PC-3 (cell line): ENCODE results near the gene SYT1. TPM values are rescaled to one million over a fixed set of nuclear protein-coding genes. Genes with fewer than 3 reads are reported as not detected.

Source experiments
- ATAC-seq: fragments of 200-7000 bp; cut with Tn5 transposase; 2 replicates; pipeline ENCODE4 v1.9.1; 2020; ENCODE audit warnings: mild to moderate bottlenecking, moderate library complexity
- BruUV-seq: library from RNA; stranded (reverse); fragments of 400-500 nt; replicated peaks from 2 replicates; lab custom pipeline; 2021; lab: Mats Ljungman, UMichigan
- CTCF ChIA-PET: fragments of 300-600 bp; sonication (Branson Sonifier 250); formaldehyde crosslinking; loops from one replicate; lab custom pipeline; 2022; ENCODE audit warnings: antibody characterized with exemption; lab: Charles Lee
- POLR2A ChIA-PET: fragments of 300-600 bp; sonication (Branson Sonifier 250); formaldehyde crosslinking; loops from one replicate; lab custom pipeline; 2022; ENCODE audit warnings: antibody characterized with exemption; ENCODE audit not compliant: unreplicated experiment; lab: Charles Lee
- DNase-seq: peaks from one replicate; pipeline ENCODE4 v3.0.0-alpha.2; 2015
- H2AFZ ChIP-seq: fragments of 300-600 bp; sonication (generic); 2 replicates; pipeline ENCODE4 v1.6.0; 2016; ENCODE audit warnings: antibody characterized with exemption, low read length
- H3F3A ChIP-seq: fragments of 300-600 bp; sonication (generic); one replicate; pipeline ENCODE4 v1.6.0; 2017; ENCODE audit warnings: antibody characterized with exemption, low read length, control low read depth, mild to moderate bottlenecking; ENCODE audit not compliant: unreplicated experiment
- H3K27ac ChIP-seq: fragments of 300-600 bp; sonication (generic); 2 replicates; pipeline ENCODE4 v1.5.1; 2016; ENCODE audit warnings: mild to moderate bottlenecking, low read length
- H3K27me3 ChIP-seq: fragments of 300-600 bp; sonication (generic); 2 replicates; pipeline ENCODE4 v1.6.1; 2016; ENCODE audit warnings: low read length, mixed read lengths
- H3K36me3 ChIP-seq: fragments of 300-600 bp; sonication (generic); 2 replicates; pipeline ENCODE4 v1.6.1; 2016; ENCODE audit warnings: low read depth, mixed run types, low read length, mixed read lengths
- H3K4me1 ChIP-seq: fragments of 300-600 bp; sonication (generic); 2 replicates; pipeline ENCODE4 v1.5.1; 2016; ENCODE audit warnings: low read length; ENCODE audit not compliant: insufficient read depth
- H3K4me2 ChIP-seq: fragments of 300-600 bp; sonication (generic); 2 replicates; pipeline ENCODE4 v1.6.0; 2016; ENCODE audit warnings: low read length
- H3K4me3 ChIP-seq: fragments of 300-600 bp; sonication (generic); 2 replicates; pipeline ENCODE4 v1.5.1; 2016; ENCODE audit warnings: mild to moderate bottlenecking, low read length, mixed read lengths
- H3K79me2 ChIP-seq: fragments of 300-600 bp; sonication (generic); 2 replicates; pipeline ENCODE4 v1.6.1; 2017; ENCODE audit warnings: low read length, mixed read lengths
- H3K9ac ChIP-seq: fragments of 300-600 bp; sonication (generic); 2 replicates; pipeline ENCODE4 v1.6.0; 2016; ENCODE audit warnings: mild to moderate bottlenecking, low read length
- H3K9me2 ChIP-seq: fragments of 300-600 bp; sonication (generic); replicated peaks from 2 replicates; pipeline ENCODE4 v1.6.1; 2016; ENCODE audit warnings: mixed run types, low read length, mixed read lengths
- H3K9me3 ChIP-seq: fragments of 300-600 bp; sonication (generic); 2 replicates; pipeline ENCODE4 v1.6.1; 2016; ENCODE audit warnings: low read length, mixed read lengths
- H4K20me1 ChIP-seq: fragments of 300-600 bp; sonication (generic); 2 replicates; pipeline ENCODE4 v1.6.1; 2016; ENCODE audit warnings: low read length, mixed read lengths
- CTCF ChIP-seq: fragments of 300-600 bp; sonication (generic); conservative IDR thresholded peaks from 2 replicates; pipeline ENCODE4 v1.5.1; 2017; ENCODE audit warnings: antibody characterized with exemption, low read depth, mild to moderate bottlenecking, low read length
- EZH2 ChIP-seq: fragments of 300-600 bp; sonication (generic); IDR thresholded peaks from one replicate; pipeline ENCODE4 v1.6.1; 2017; ENCODE audit warnings: antibody characterized with exemption, mild to moderate bottlenecking, low read length; ENCODE audit not compliant: unreplicated experiment
- EZH2phosphoT487 ChIP-seq: fragments of 300-600 bp; sonication (generic); IDR thresholded peaks from 2 replicates; pipeline ENCODE4 v1.6.1; 2018; ENCODE audit warnings: mild to moderate bottlenecking, antibody characterized with exemption, low read length, borderline replicate concordance
- intact Hi-C: fragments of 100-400 bp; cut with micrococcal nuclease; formaldehyde crosslinking; loops from 2 replicates; pipeline ENCODE4 v1.9.0; 2023
- total RNA-seq: library from RNA; depleted of rRNA; stranded (reverse); fragments of >200 nt; gene quantifications from 2 replicates; pipeline ENCODE4 v1.2.3, GENCODE V29; 2014

SYT1 gene
- total RNA-seq, 1 experiment from 2014 or later = 0.51 TPM

GRCh38 chr12:79295572-79295971, 431.0 kb downstream of the SYT1 start:
- no peaks in the 10 kb centered on the region for H3K27me3 ChIP-seq
- ChIA-PET CTCF (no interaction called here), POLR2A (no interaction called here)
- intact Hi-C loops = no loop called here
- H3F3A ChIP-seq = no peaks in the 10 kb centered on the region
- no peaks in the 10 kb centered on the region for H3K9me3 ChIP-seq
- H2AFZ ChIP-seq = no peak overlapping the region
- no peak overlapping the region for H3K4me3 ChIP-seq
- no peaks in the 10 kb centered on the region for H4K20me1 ChIP-seq
- H3K4me1 ChIP-seq = peaks cover 17% of the 10 kb centered on the region
- no peaks in the 10 kb centered on the region for H3K36me3 ChIP-seq
- H3K4me2 ChIP-seq = no peak overlapping the region
- no peak overlapping the region for H3K9ac ChIP-seq
- ATAC-seq (no peak), DNase-seq (no peak)
- H3K9me2 ChIP-seq = no peaks in the 10 kb centered on the region
- TF ChIP-seq CTCF (no peak), EZH2phosphoT487 (no peak), EZH2 (no peak)
- no peak overlapping the region for H3K27ac ChIP-seq
- H3K79me2 ChIP-seq = no peaks in the 10 kb centered on the region
- no TSS peak for BruUV-seq

- H3K4me3 ChIP-seq = no peak overlapping the region
- H3K4me2 ChIP-seq = no peak overlapping the region
- no peaks in the 10 kb centered on the region for H3K36me3 ChIP-seq
- H3K27me3 ChIP-seq = no peaks in the 10 kb centered on the region
- H3K9me2 ChIP-seq = no peaks in the 10 kb centered on the region
- POLR2A ChIA-PET = no interaction called here
- BruUV-seq = no TSS peak
- DNase-seq = no peak
- intact Hi-C loops = no loop called here
- ATAC-seq = no peak
- H2AFZ ChIP-seq = no peak overlapping the region
- CTCF ChIA-PET = no interaction called here
- no peaks in the 10 kb centered on the region for H3F3A ChIP-seq
- no peaks in the 10 kb centered on the region for H3K9me3 ChIP-seq
- TF ChIP-seq CTCF (no peak), EZH2 (no peak), EZH2phosphoT487 (no peak)
- H3K4me1 ChIP-seq = peaks cover 17% of the 10 kb centered on the region
- H3K9ac ChIP-seq = no peak overlapping the region
- no peaks in the 10 kb centered on the region for H3K79me2 ChIP-seq
- no peaks in the 10 kb centered on the region for H4K20me1 ChIP-seq
- H3K27ac ChIP-seq = no peak overlapping the region
These were observed 431.6 kb downstream of the SYT1 start for GRCh38 chr12:79296133-79296532.

- CTCF ChIA-PET = no interaction called here
These were observed 432.3 kb downstream of the SYT1 start for GRCh38 chr12:79296871-79297270.

More at GRCh38 chr12:79296871-79297270, 432.3 kb downstream of the SYT1 start:
- Histone ChIP-seq H3K9ac (no peak overlapping the region), H3K9me3 (no peaks in the 10 kb centered on the region), H4K20me1 (no peaks in the 10 kb centered on the region), H3K4me3 (no peak overlapping the region), H3K27ac (no peak overlapping the region), H3K36me3 (no peaks in the 10 kb centered on the region), H2AFZ (no peak overlapping the region), H3K79me2 (no peaks in the 10 kb centered on the region), H3K4me1 (peaks cover 17% of the 10 kb centered on the region), H3K27me3 (no peaks in the 10 kb centered on the region), H3F3A (no peaks in the 10 kb centered on the region), H3K4me2 (no peak overlapping the region), H3K9me2 (no peaks in the 10 kb centered on the region)
- no peak for TF ChIP-seq CTCF
- TF ChIP-seq EZH2 = no peak
- TF ChIP-seq EZH2phosphoT487 = no peak
- ATAC-seq = no peak
- no TSS peak for BruUV-seq
- intact Hi-C loops = no loop called here
- DNase-seq = no peak
- POLR2A ChIA-PET = no interaction called here
